HepG2 (cell line): ENCODE data around the gene TM9SF4. TPM values are rescaled to one million over a fixed set of nuclear protein-coding genes. Genes with fewer than 3 reads are reported as not detected.

Experiments
- CBX1 ChIP-seq: IDR thresholded peaks from one replicate; pipeline ENCODE4 v1.6.1; 2016; ENCODE audit warnings: antibody characterized with exemption, low read depth
- GTF2F1 ChIP-seq: fragments of 150-350 bp; IDR thresholded peaks from 2 replicates; pipeline ENCODE4 v1.6.1; 2014; ENCODE audit warnings: low read length
- HNF4G ChIP-seq, 2 experiments: sonication (generic) in 1 of 2; formaldehyde crosslinking in 1 of 2; IDR thresholded peaks; 2 replicates each; pipeline versions ENCODE4 v1.4.0 to v1.6.1; 2011 to 2020; ENCODE audit warnings: borderline replicate concordance in 2 of 2, low read depth in 2 of 2, mild to moderate bottlenecking in 2 of 2, low read length in 1 of 2, missing genetic modification reagents in 1 of 2, moderate library complexity in 1 of 2
- ISL2 ChIP-seq: sonication (generic); formaldehyde crosslinking; IDR thresholded peaks from 2 replicates; pipeline ENCODE4 v1.5.0; 2020; ENCODE audit warnings: missing genetic modification reagents
- NAIF1 ChIP-seq: sonication (generic); formaldehyde crosslinking; IDR thresholded peaks from 2 replicates; pipeline ENCODE4 v1.5.0; 2020; ENCODE audit warnings: mild to moderate bottlenecking, missing genetic modification reagents, borderline replicate concordance
- NCOA5 ChIP-seq: sonication (generic); formaldehyde crosslinking; IDR thresholded peaks from 2 replicates; pipeline ENCODE4 v1.4.0; 2020; ENCODE audit warnings: missing genetic modification reagents
- SATB2 ChIP-seq: sonication (generic); formaldehyde crosslinking; IDR thresholded peaks from 2 replicates; pipeline ENCODE4 v1.5.0; 2020; ENCODE audit warnings: missing genetic modification reagents
- STAG1 ChIP-seq: sonication (generic); formaldehyde crosslinking; IDR thresholded peaks from 2 replicates; pipeline ENCODE4 v1.4.0; 2020; ENCODE audit warnings: missing genetic modification reagents
- TBL1XR1 ChIP-seq: fragments of 150-350 bp; IDR thresholded peaks from 2 replicates; pipeline ENCODE4 v1.6.1; 2014; ENCODE audit warnings: borderline replicate concordance, low read length; ENCODE audit not compliant: partially characterized antibody
- TOE1 ChIP-seq: sonication (generic); formaldehyde crosslinking; IDR thresholded peaks from 2 replicates; pipeline ENCODE4 v1.4.0; 2020; ENCODE audit warnings: mild to moderate bottlenecking, missing genetic modification reagents
- ZNF10 ChIP-seq: sonication (generic); formaldehyde crosslinking; IDR thresholded peaks from 2 replicates; pipeline ENCODE4 v1.4.0; 2020; ENCODE audit warnings: mild to moderate bottlenecking, low read depth, missing genetic modification reagents, borderline replicate concordance
- ZNF124 ChIP-seq: sonication (generic); formaldehyde crosslinking; IDR thresholded peaks from 2 replicates; pipeline ENCODE4 v1.4.0; 2020; ENCODE audit warnings: missing genetic modification reagents
- ZNF354B ChIP-seq: sonication (generic); formaldehyde crosslinking; IDR thresholded peaks from 2 replicates; pipeline ENCODE4 v1.8.0; 2022; ENCODE audit warnings: mild to moderate bottlenecking, missing genetic modification reagents
- ZNF501 ChIP-seq: sonication (generic); formaldehyde crosslinking; IDR thresholded peaks from 2 replicates; pipeline ENCODE4 v1.5.1; 2020; ENCODE audit warnings: mild to moderate bottlenecking, moderate library complexity, missing genetic modification reagents
- ZNF543 ChIP-seq: sonication (generic); formaldehyde crosslinking; IDR thresholded peaks from 2 replicates; pipeline ENCODE4 v1.4.0; 2020; ENCODE audit warnings: mild to moderate bottlenecking, missing genetic modification reagents
- ZNF781 ChIP-seq: sonication (generic); formaldehyde crosslinking; IDR thresholded peaks from 2 replicates; pipeline ENCODE4 v1.5.1; 2020; ENCODE audit warnings: borderline replicate concordance, mild to moderate bottlenecking, missing genetic modification reagents; ENCODE audit errors: not compliant biosample characterization
- polyA plus RNA-seq, 8 experiments: library from polyadenylated mRNA; depleted of rRNA in 3 of 8; stranded (reverse) in 7 of 8; unstranded in 1 of 8; fragments of >200 nt; fragmentation: Illumina TruSeq in 4 of 8; extraction: Trizol in 4 of 8; gene quantifications; 2 replicates each; pipeline versions ENCODE4 v1.2.1 to v1.2.3, GENCODE V29; 2011 to 2016; ENCODE audit warnings: low read depth in 4 of 8, missing spikeins in 1 of 8, mixed read lengths in 1 of 8; ENCODE audit not compliant: insufficient read depth in 1 of 8
- total RNA-seq, 5 experiments: library from RNA; depleted of rRNA; stranded (reverse); fragments of >200 nt; fragmentation: Illumina TruSeq; extraction: Trizol; gene quantifications; 2 replicates each; pipeline ENCODE4 v1.2.3, GENCODE V29; 2016; ENCODE audit warnings: low read depth in 1 of 5

The TM9SF4 gene
- total and polyA plus RNA-seq, 2 of the 13 experiments (the other 11 are each of a cell fraction or from before 2014, with no cell fraction given): 53.5 to 171 TPM

DNA sequence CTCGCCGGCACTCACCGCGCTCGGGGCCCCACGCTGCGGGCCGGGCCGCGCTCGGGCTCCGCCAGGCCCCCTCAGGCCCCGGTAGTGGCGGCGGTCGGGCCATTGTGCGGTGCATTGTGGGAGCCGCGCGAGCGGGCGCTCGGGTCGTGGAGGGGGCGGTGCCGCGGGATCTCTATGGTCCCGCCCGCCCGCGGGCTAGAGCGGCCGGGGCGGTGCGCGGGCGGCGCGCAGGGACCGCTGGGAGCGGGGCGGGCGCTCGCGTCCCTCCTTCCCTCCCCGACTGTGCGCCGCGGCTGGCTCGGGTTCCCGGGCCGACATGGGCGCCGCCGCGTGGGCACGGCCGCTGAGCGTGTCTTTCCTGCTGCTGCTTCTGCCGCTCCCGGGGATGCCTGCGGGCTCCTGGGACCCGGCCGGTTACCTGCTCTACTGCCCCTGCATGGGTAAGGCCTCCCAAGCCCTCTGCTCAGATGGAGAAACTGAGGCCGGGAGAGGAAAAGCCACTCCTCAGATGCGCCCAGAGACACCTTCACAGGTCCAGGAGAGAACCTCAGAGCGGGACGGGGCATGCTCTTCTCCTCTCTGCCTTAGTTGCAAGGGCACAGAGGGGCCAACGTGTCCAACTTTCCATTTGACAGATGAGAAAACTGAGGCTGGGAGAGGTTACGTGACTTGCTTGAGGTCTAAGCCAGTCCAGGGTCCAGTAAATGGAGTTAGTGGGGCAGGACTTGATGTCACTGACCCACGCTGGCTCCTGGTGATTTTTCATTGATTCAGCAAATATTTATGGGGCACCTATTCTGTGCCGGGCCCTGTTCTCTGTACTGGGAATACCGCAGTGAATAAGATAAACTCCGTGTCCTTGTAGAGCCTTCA, 98.3 kb downstream of the TM9SF4 start, which contains the start of the genes PLAGL2 and POFUT1 (continued):
- TF ChIP-seq HNF4G (IDR thresholded peaks at IDR 0.05; ENCODE audit: borderline replicate concordance, low read depth, low read length) (peak; percentile 37; the same call in 1 of the 2 replicates), HNF4G (CRISPR knock-in tag; IDR thresholded peaks at IDR 0.05; ENCODE audit: borderline replicate concordance, low read depth) (peak; percentile 88), ZNF10 (CRISPR knock-in tag) (0 out of 2 replicates have a peak, but pooled peaks have one; percentile 86), NCOA5 (0 out of 2 replicates have a peak, but pooled peaks have one; percentile 38), ISL2 (CRISPR knock-in tag) (peak; percentile 43; the same call in 1 of the 2 replicates), ZNF543 (CRISPR knock-in tag) (no peak), ZNF124 (CRISPR knock-in tag) (peak; percentile 58; the same call in 1 of the 2 replicates), ZNF781 (peak; percentile 92), ZNF354B (CRISPR knock-in tag) (no peak; the same call in 1 of the 2 replicates), ZNF501 (CRISPR knock-in tag) (peak; percentile 90), STAG1 (CRISPR knock-in tag) (peak; percentile 66), TOE1 (CRISPR knock-in tag) (0 out of 2 replicates have a peak, but pooled peaks have one; percentile 48), TBL1XR1 (peak; percentile 18), SATB2 (CRISPR knock-in tag) (peak; percentile 77; the same call in 1 of the 2 replicates), NAIF1 (CRISPR knock-in tag) (no peak; the same call in 1 of the 2 replicates), CBX1 (peak; percentile 91), GTF2F1 (no peak)
